HG03457 (cell line): ENCODE results near the gene TPM1.
"Not testable (repeated sequence)": the region's sequence is repeated elsewhere in the genome, so short reads cannot be mapped to it uniquely, and the experiment has no call there.

Source experiments
- ATAC-seq: cut with Tn5 transposase; IDR thresholded peaks from one replicate; pipeline ENCODE4 v1.9.1; 2021; ENCODE audit warnings: moderate number of reproducible peaks; ENCODE audit not compliant: unreplicated experiment

TPM1 gene

GRCh38 chr15:63041974-63042876, at the start of gene TPM1:
Gene TPM1, plus strand, starts transcription at chr15:63042747. Its CDS starts 83 bp downstream, at chr15:63042830.
- ATAC-seq: no peak

- ATAC-seq: no peak
Observed at GRCh38 chr15:62993066-62993465, 49.5 kb upstream of the TPM1 start.

DNA sequence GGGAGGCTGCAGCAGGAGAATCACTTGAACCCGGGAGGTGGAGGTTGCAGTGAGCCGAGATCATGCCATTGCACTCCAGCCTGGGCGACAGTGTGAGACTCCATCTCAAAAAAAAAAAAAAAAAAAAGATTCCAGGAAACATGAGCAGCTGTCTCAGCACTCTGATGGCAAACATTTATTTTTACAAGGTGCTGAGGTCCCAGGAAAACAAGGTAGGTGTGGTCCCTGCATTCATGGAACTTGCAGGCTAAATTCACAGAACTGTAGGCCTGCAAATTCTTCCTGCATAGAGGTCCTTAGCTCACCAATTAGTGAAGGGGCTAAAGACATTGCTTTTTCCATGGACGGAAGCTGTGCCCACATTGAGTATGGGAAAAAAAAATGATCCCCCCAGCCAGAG, 48.9 kb upstream of the TPM1 start:
- not testable (repeated sequence) for ATAC-seq

DNA sequence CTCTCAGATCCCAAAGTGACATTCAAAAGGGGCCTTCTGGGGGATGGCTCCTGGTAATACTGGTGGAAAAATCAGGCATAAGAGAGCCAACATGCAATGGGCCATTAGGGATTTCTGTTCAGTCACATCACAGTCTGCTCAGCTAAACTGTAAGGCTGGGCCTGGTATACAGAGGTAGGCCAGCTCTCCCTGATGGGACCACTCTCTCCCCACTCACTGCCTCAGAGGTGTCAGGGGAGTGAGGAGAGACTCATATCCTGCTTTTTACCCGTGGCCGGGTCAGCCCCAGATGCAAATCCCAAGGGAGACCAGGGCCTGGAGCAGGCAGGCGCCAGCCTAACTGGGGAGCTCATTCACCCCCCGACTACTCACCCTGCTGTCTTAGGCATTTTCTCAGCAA, 48.1 kb upstream of the TPM1 start:
- ATAC-seq: no peak

DNA sequence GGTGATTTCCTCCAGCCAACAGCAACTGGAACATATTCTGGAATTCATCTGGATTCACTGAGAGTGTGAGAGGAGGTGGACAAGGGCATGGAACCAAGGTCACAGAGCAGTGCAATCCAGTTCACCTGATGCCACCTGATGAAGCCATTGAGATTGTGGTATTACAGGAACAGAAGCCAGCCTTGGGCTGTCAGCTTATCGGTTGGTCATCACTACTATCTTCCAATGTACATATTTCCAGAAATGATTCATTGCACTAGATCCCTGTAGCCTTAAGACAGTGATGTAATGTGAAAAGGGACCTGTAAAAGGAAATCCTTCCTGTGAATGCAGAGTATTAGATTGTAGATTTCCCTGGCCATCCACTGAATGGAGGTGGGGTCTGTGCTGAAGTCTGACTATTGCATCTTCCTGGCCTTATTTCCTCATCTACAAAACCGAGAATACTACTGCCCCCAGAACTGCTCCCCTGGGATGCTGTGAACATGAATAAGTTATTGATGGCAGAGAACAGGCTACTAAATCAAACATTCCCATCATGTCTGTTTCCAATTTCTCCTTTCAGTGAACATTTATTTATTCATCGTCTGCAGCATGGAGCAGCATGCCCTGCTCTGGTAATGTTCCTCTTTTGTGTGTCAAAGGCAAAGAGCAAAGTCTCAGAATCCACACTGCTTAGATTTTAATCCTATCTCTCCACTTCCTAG, 47.4 kb upstream of the TPM1 start:
- no peak for ATAC-seq

DNA sequence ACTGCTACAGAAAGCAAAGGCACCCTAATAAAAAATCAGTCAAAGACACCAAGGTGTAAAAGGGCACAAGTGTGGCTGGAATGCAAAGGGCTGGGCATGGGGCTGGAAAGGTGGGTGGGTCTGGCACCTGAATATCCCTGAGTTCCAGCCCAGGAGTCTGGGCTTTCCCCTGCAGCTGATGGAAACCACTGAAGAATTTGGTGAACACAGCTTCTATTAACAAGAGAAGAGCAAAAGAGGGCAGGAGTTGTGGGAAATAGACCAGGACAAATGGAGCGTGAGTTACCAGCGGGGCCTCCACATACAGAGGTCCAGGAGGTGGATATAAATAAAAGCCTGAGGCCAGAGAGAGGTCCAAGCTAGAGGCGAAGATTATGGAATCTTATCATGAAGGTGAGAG, 45.1 kb upstream of the TPM1 start:
- no peak for ATAC-seq

GRCh38 chr15:62998262-62998890, 44.2 kb upstream of the TPM1 start:
- ATAC-seq: no peak

- no peak for ATAC-seq
Observed at GRCh38 chr15:62999178-62999577, 43.4 kb upstream of the TPM1 start.

DNA sequence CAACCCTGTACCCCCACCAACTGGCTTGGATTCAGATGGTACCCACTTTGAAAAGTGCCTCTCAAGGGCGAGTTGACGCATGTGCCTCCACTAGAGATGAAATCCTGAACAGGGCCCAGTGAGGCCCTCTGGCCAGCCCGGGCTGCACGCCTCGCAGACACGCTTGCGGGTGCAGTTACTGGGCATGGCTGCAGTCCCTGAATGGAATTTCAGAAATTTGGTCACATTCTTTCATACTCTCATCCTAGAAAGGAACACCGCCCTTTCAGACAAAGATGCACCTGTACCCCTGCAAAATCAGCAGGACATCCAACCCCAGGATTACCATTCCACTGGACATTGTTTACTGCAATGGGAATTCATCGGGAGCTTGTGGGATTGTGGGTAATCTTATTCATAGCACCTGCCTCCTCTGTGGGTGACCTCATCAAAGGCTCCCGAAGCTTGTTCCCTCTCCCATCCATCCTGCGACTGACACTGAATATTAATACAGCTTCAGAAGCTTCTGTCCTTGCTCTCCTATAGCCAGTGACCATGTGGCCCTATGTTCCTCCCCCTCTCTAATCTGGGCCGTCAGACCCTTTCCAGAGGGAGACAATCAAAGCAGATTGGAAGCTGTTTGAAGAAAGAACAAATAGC, 42.5 kb upstream of the TPM1 start:
- ATAC-seq: no peak

DNA sequence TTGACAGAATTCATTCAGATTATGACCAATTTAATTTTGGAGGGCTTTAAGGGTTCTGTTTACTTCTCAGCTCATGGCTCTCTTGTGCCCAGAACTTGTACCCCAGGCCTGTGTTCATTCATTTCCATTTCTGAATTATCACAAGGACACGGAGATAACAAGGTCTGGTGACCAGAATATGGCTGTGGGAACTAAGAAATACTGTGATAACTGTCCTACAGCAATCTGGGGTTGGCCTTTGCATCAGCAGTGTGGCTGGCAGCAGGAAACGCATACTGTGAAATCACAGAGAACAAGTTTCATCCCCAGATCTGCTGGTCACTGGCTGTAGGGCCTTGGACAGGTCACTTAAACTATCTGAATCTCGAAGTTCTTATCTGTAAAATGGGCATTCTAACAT, 41.8 kb upstream of the TPM1 start:
- no peak for ATAC-seq

DNA sequence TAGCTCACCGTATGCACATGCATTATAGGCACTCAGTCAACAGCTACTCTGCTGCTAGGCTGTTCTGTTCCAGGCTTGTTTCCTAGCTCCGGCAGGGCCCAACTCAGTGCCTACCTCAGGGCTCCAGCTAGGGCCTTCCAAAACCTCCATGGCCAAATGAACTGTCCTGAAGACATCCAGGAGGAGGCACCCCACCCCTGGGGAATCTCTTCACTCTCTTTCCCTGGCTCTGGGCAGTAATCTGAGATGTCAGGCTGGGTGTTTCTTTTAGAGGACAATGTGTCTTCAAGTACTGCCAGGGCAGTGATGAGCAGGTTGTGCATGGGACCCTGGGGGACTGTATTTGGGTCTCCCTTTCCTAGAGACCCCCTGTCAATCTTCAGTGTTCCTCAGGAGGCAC, 38.3 kb upstream of the TPM1 start:
- no peak for ATAC-seq

- ATAC-seq: no peak
Observed at GRCh38 chr15:63006032-63006878, 36.3 kb upstream of the TPM1 start.

- no peak for ATAC-seq
Observed at GRCh38 chr15:63008333-63009049, 34.1 kb upstream of the TPM1 start.

DNA sequence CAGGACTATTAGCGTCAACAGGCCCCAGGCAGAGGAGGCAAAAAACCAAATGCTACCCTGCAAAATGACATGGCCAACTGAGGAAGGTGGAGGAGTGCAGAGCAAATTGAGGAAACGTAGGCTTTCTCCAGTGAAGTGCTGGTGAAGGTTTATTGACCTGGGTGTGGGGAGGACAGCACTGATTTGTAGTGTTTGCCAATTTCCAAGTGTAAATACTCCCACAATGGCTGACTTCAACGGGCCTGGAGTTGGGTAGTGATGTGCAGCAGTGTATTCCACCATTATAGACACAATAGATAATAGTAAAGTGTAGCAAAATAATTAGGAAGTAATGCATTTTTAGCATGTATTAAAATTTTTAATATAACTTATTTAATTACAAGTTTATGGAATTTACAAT, 32.2 kb upstream of the TPM1 start:
- ATAC-seq: no peak

GRCh38 chr15:63010920-63011693, 31.4 kb upstream of the TPM1 start:
- ATAC-seq: no peak

GRCh38 chr15:63012444-63012843, 30.1 kb upstream of the TPM1 start:
- no peak for ATAC-seq

DNA sequence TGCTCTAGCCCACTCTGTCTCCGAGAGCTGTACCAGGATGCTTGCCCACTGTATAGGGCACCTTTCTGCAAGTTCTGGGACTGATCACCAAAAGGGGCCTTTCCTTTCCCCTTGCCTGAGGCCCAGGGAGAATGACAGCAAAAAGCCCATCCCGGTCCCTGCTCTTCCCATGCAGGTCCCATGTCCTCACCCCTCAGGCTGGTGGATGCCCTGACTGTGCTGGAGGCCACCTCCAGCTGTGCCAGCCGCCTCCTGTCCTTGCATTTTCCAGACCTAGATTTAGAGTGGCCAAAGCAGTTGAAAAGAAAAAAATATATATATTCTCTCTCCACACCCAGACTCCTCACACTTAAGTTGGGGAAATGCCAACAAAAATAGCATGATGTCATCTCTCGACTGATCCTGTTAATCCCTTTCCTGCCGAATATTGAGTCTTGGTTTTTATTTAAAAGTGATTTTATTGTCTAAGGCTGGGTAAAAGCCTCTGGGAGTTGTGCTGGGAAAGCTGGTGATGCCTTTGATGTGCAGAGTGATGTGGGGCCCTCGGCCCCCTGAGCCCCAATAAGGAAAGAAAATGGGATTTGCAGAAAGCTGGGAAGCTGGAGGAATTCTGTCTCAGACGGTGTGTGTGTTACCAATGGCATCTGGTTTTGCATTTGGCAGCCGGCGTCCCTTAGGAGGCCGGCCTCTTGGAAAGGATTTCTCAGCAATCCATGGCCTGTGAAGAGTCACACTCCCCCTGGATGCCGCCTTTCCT, 29.3 kb upstream of the TPM1 start:
- no peak for ATAC-seq

DNA sequence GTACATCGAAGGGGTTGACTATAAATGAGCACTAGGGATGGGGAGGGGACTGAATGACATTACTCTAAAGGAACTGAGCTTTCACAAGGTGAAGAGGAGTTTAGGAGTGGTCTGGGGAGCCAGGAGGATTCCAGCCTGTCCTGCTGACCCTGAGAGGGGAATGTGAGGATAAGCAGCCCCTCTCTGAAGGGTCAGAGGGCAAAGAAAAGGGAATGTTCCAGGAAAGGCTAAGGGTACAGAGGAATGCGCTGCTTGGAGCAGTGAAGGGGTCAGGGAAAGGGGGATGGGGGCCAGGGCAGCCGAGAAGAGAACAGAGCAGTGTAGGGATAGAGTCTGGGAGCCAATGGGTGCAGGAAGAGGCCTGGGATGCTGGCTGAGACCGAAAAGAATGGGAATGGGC, 28.0 kb upstream of the TPM1 start:
- no peak for ATAC-seq
